Osteoblast (primary cell): ENCODE data around the gene RRAS2. TPM values are rescaled to one million over a fixed set of nuclear protein-coding genes. Genes with fewer than 3 reads are reported as not detected.

Source experiments
- DNase-seq: peaks from one replicate; pipeline ENCODE4 v3.0.0; 2011; ENCODE audit warnings: low spot score, mixed read lengths; ENCODE audit not compliant: insufficient read length; ENCODE audit errors: missing footprints
- H2AFZ ChIP-seq: 2 replicates; pipeline ENCODE4 v1.6.0; 2011; ENCODE audit warnings: mild to moderate bottlenecking, low read length
- H3K27ac ChIP-seq: 2 replicates; pipeline ENCODE4 v1.5.1; 2011; ENCODE audit warnings: mild to moderate bottlenecking, low read depth, low read length, moderate library complexity
- H3K27me3 ChIP-seq: 2 replicates; pipeline ENCODE4 v1.6.0; 2012; ENCODE audit warnings: mild to moderate bottlenecking, control low read depth, inconsistent platforms, low read length, moderate library complexity; ENCODE audit not compliant: insufficient read depth
- H3K36me3 ChIP-seq: 2 replicates; pipeline ENCODE4 v1.5.1; 2011; ENCODE audit warnings: mild to moderate bottlenecking, low read length, control low read depth, moderate library complexity; ENCODE audit not compliant: insufficient read depth
- H3K4me1 ChIP-seq: 2 replicates; pipeline ENCODE4 v1.5.1; 2011; ENCODE audit warnings: mild to moderate bottlenecking, low read length, control low read depth, moderate library complexity; ENCODE audit not compliant: insufficient read depth
- H3K4me2 ChIP-seq: 2 replicates; pipeline ENCODE4 v1.6.0; 2011; ENCODE audit warnings: mild to moderate bottlenecking, low read length; ENCODE audit not compliant: insufficient read depth
- H3K4me3 ChIP-seq: fragments of 200-600 bp; sonication (generic); 3 replicates; pipeline ENCODE4 v1.5.1; 2012; ENCODE audit warnings: mild to moderate bottlenecking, low read length, inconsistent platforms; ENCODE audit not compliant: insufficient read depth
- H3K79me2 ChIP-seq: 2 replicates; pipeline ENCODE4 v1.6.0; 2012; ENCODE audit warnings: mild to moderate bottlenecking, low read length, control low read depth, inconsistent platforms; ENCODE audit not compliant: insufficient read depth
- H3K9me3 ChIP-seq: 2 replicates; pipeline ENCODE4 v1.5.1; 2011; ENCODE audit warnings: low read depth, low read length, control low read depth
- H4K20me1 ChIP-seq: 2 replicates; pipeline ENCODE4 v1.6.0; 2012; ENCODE audit warnings: mild to moderate bottlenecking, low read length, control low read depth; ENCODE audit not compliant: insufficient read depth
- total RNA-seq: library from RNA; depleted of rRNA; stranded (reverse); fragments of >200 nt; gene quantifications from 2 replicates; pipeline ENCODE4 v1.2.3, GENCODE V29; 2012
- TF ChIP-seq, protein P1 (sequence below): IDR thresholded peaks from 2 replicates; pipeline ENCODE4 v1.5.1; 2011; ENCODE audit warnings: mild to moderate bottlenecking, low read depth, low read length, moderate library complexity; ENCODE audit errors: extremely low read depth

Gene RRAS2
- total RNA-seq, 1 donor: 101 TPM

DNA sequence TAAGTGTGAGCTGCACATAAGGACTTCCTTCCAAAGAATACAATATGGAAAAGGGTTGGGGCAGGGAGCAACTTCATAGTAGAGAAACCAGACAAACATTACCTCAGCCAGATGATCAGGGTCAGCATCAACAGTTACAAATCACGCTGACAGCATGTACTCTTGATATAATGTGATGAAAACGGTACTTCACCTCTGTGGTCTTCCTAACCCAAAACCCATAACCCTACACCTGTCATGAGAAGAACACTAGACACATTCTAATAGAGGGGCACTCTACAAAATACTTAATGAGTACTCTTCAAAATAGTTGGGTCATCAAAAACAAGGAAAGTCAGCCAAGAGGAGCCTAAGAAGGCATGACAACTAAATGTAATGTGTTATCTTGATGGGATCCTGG is 43.9 kb downstream of the RRAS2 start:
- H3K4me1 ChIP-seq: peaks cover 40% of the 10 kb centered on the region
- H3K27ac ChIP-seq: no peak overlapping the region
- peaks cover 88% of the 10 kb centered on the region for H3K79me2 ChIP-seq
- H3K4me2 ChIP-seq: no peak overlapping the region
- TF ChIP-seq, protein P1, sequence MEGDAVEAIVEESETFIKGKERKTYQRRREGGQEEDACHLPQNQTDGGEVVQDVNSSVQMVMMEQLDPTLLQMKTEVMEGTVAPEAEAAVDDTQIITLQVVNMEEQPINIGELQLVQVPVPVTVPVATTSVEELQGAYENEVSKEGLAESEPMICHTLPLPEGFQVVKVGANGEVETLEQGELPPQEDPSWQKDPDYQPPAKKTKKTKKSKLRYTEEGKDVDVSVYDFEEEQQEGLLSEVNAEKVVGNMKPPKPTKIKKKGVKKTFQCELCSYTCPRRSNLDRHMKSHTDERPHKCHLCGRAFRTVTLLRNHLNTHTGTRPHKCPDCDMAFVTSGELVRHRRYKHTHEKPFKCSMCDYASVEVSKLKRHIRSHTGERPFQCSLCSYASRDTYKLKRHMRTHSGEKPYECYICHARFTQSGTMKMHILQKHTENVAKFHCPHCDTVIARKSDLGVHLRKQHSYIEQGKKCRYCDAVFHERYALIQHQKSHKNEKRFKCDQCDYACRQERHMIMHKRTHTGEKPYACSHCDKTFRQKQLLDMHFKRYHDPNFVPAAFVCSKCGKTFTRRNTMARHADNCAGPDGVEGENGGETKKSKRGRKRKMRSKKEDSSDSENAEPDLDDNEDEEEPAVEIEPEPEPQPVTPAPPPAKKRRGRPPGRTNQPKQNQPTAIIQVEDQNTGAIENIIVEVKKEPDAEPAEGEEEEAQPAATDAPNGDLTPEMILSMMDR: no peak
- DNase-seq: no peak
- H2AFZ ChIP-seq: no peak overlapping the region
- no peaks in the 10 kb centered on the region for H3K36me3 ChIP-seq
- no peak overlapping the region for H3K4me3 ChIP-seq
- H3K9me3 ChIP-seq: no peaks in the 10 kb centered on the region
- peaks cover 71% of the 10 kb centered on the region for H4K20me1 ChIP-seq
- H3K27me3 ChIP-seq: no peaks in the 10 kb centered on the region

DNA sequence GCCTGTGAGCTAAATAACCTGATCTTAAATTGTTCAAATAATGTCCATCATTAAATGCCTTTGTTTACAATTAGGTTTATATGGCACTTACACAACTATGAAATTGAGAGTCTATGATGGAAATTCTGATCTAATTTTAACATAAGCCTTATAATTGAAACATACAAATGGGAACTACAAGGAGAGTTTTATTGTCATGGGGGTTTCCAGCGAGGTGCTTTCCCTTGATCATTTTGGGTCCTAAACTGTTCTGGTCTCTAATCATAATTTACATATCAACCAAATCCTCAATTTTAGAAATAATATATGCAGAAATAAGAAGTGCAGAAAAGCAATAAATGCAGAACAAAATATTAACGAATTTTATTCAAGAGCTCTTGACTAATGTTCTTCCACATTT is 44.9 kb downstream of the RRAS2 start:
- no peaks in the 10 kb centered on the region for H3K27me3 ChIP-seq
- peaks cover 47% of the 10 kb centered on the region for H3K4me1 ChIP-seq
- H3K27ac ChIP-seq: peak overlapping the region; percentile 46
- H3K36me3 ChIP-seq: no peaks in the 10 kb centered on the region
- TF ChIP-seq, protein P1: no peak
- peaks cover 90% of the 10 kb centered on the region for H3K79me2 ChIP-seq
- H2AFZ ChIP-seq: no peak overlapping the region
- H4K20me1 ChIP-seq: peaks cover 71% of the 10 kb centered on the region
- H3K4me3 ChIP-seq: no peak overlapping the region
- H3K4me2 ChIP-seq: no peak overlapping the region
- no peaks in the 10 kb centered on the region for H3K9me3 ChIP-seq
- DNase-seq: no peak

DNA sequence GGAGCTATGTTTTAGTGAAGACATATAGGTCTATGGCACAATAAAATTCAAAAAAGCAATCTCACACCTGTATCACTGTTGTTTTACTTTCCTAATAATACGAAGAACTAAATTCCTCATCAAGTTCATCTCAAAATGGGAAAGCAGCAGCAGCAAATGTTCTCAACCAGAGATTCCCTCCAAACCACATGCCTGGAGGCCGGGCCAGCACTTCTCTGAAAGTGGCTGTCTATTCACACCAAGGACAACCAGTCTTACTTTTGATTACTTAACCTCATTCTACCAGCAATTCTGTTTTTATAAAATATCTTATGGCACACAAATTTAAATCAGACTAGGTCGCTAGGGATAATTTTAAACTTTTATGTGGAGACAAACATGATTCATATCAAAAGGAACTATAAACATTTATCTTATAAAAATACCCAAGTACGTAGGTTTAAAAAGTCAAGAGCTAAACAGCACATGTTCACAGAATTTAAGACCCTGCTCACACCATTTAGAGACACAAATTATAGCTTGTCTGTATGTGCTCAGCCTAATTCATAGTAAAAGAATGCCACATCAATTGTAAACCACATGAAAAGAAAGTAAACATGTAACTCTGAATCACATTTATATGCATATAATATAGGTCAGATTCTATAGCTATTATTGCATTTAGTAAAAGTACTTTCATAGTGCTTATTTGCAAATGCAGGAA is 46.1 kb downstream of the RRAS2 start:
- Histone ChIP-seq H2AFZ (no peak overlapping the region), H3K36me3 (no peaks in the 10 kb centered on the region), H3K4me2 (peak overlapping the region; percentile 37), H4K20me1 (peaks cover 71% of the 10 kb centered on the region), H3K27ac (peak overlapping the region; percentile 46), H3K27me3 (no peaks in the 10 kb centered on the region), H3K9me3 (no peaks in the 10 kb centered on the region), H3K4me1 (peaks cover 49% of the 10 kb centered on the region), H3K79me2 (peaks cover 91% of the 10 kb centered on the region), H3K4me3 (no peak overlapping the region)
- TF ChIP-seq, protein P1: no peak
- DNase-seq: no peak

DNA sequence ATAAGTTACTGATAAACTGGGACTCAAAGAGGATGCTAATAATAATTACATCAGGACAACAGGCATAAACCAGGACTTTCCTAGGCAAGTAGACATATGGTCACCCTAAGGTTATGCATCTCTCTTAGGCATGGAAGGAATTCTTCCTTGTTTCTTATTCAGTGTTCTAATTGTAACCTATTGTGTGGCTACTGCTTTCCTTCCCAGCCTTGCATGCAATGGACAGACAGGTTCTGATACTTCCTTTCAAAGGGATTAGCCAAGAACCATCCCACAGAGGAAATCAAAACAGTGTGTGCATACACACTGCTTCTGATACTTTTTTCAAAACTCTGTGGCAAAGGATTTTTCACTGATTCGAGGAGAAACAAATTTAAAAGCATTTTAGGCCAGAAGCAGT is 48.3 kb downstream of the RRAS2 start:
- peaks cover 72% of the 10 kb centered on the region for H4K20me1 ChIP-seq
- H3K4me1 ChIP-seq: peaks cover 53% of the 10 kb centered on the region
- no peak overlapping the region for H3K27ac ChIP-seq
- peaks cover 92% of the 10 kb centered on the region for H3K79me2 ChIP-seq
- no peak for DNase-seq
- TF ChIP-seq, protein P1: no peak
- no peak overlapping the region for H3K4me3 ChIP-seq
- no peaks in the 10 kb centered on the region for H3K9me3 ChIP-seq
- no peaks in the 10 kb centered on the region for H3K27me3 ChIP-seq
- no peak overlapping the region for H3K4me2 ChIP-seq
- no peak overlapping the region for H2AFZ ChIP-seq
- no peaks in the 10 kb centered on the region for H3K36me3 ChIP-seq
